ENCODE measurements around the gene BBS4. TPM values are rescaled to one million over a fixed set of nuclear protein-coding genes. Genes with fewer than 3 reads are reported as not detected.
A peak's percentile ranks its signal among the peaks of the same experiment; 100 is the strongest.

BBS4 gene
- total RNA-seq, 1 donor = 38.0 TPM

GRCh38 chr15:72764656-72765055 lies 78.6 kb downstream of the BBS4 start:
- Histone ChIP-seq H4K20me1 (ENCODE audit: insufficient read depth, low read length) (peaks cover 2% of the 10 kb centered on the region), H3K27ac (ENCODE audit: low read depth, low read length) (no peak overlapping the region), H3K36me3 (ENCODE audit: insufficient read depth, low read length) (peaks cover 48% of the 10 kb centered on the region), H3K4me1 (ENCODE audit: insufficient read depth, low read length) (no peaks in the 10 kb centered on the region), H3K4me2 (ENCODE audit: insufficient read depth, low read length) (no peak overlapping the region), H2AFZ (ENCODE audit: low read length) (no peak overlapping the region), H3K79me2 (ENCODE audit: insufficient read depth, low read length) (peaks cover 38% of the 10 kb centered on the region), H3K4me3 (ENCODE audit: insufficient read depth, low read length) (no peak overlapping the region), H3K9me3 (ENCODE audit: low read depth, low read length) (peaks cover 4% of the 10 kb centered on the region), H3K27me3 (ENCODE audit: insufficient read depth, low read length) (no peaks in the 10 kb centered on the region)
- TF ChIP-seq, protein P1, sequence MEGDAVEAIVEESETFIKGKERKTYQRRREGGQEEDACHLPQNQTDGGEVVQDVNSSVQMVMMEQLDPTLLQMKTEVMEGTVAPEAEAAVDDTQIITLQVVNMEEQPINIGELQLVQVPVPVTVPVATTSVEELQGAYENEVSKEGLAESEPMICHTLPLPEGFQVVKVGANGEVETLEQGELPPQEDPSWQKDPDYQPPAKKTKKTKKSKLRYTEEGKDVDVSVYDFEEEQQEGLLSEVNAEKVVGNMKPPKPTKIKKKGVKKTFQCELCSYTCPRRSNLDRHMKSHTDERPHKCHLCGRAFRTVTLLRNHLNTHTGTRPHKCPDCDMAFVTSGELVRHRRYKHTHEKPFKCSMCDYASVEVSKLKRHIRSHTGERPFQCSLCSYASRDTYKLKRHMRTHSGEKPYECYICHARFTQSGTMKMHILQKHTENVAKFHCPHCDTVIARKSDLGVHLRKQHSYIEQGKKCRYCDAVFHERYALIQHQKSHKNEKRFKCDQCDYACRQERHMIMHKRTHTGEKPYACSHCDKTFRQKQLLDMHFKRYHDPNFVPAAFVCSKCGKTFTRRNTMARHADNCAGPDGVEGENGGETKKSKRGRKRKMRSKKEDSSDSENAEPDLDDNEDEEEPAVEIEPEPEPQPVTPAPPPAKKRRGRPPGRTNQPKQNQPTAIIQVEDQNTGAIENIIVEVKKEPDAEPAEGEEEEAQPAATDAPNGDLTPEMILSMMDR (IDR thresholded peaks at IDR 0.05; ENCODE audit: extremely low read depth, low read depth, low read length) = no peak
- DNase-seq (ENCODE audit: insufficient read length, low spot score, missing footprints) = no peak

DNA sequence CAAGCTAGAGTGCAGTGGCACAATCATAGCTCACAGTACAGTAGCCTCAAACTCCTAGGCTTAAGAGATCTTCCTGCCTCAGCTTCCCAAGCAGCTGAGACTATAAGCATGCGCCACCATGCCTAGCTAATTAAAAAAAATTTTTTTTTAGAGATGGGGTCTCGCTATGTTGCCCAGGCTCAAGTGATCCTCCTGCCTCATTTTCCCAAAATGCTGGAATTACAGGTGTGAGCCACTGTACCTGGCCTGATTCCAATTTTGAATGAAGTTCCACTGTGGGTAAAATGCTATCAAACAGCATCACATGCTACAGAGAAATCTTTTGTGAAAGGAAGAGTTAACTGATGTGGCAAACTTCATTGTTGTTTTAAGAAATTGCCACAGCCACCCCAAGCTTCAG lies 80.0 kb downstream of the BBS4 start:
- Histone ChIP-seq H2AFZ (ENCODE audit: low read length) (no peak overlapping the region), H3K79me2 (ENCODE audit: insufficient read depth, low read length) (peaks cover 44% of the 10 kb centered on the region), H3K36me3 (ENCODE audit: insufficient read depth, low read length) (peaks cover 47% of the 10 kb centered on the region), H3K9me3 (ENCODE audit: low read depth, low read length) (peaks cover 4% of the 10 kb centered on the region), H3K4me2 (ENCODE audit: insufficient read depth, low read length) (no peak overlapping the region), H3K4me3 (ENCODE audit: insufficient read depth, low read length) (no peak overlapping the region), H3K4me1 (ENCODE audit: insufficient read depth, low read length) (peaks cover 5% of the 10 kb centered on the region), H3K27ac (ENCODE audit: low read depth, low read length) (no peak overlapping the region), H4K20me1 (ENCODE audit: insufficient read depth, low read length) (peaks cover 5% of the 10 kb centered on the region), H3K27me3 (ENCODE audit: insufficient read depth, low read length) (no peaks in the 10 kb centered on the region)
- TF ChIP-seq, protein P1 (IDR thresholded peaks at IDR 0.05; ENCODE audit: extremely low read depth, low read depth, low read length) = no peak
- DNase-seq (ENCODE audit: insufficient read length, low spot score, missing footprints) = no peak

DNA sequence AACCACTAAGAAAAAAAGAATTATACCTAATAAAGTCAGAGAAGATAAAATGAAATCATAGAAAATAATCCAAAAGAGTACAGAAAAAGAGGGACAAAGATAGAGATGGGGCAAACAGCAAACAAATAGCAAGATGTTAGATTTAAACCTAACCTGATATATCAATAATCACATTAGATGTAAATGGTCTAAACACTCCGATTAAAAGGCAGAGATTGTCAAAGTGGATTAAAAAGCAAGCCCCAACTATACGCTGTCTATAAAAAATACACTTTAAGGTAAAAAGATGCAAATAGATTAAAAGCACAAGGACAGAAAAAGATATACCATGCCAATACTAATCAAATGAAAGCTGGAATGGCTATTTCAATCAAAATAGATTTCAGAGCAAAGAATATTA lies 80.8 kb downstream of the BBS4 start:
- H3K27ac ChIP-seq (ENCODE audit: low read depth, low read length) = no peak overlapping the region
- peaks cover 6% of the 10 kb centered on the region for H3K4me1 ChIP-seq (ENCODE audit: insufficient read depth, low read length)
- DNase-seq (ENCODE audit: insufficient read length, low spot score, missing footprints) = no peak
- peaks cover 4% of the 10 kb centered on the region for H3K9me3 ChIP-seq (ENCODE audit: low read depth, low read length)
- peaks cover 44% of the 10 kb centered on the region for H3K79me2 ChIP-seq (ENCODE audit: insufficient read depth, low read length)
- H3K4me3 ChIP-seq (ENCODE audit: insufficient read depth, low read length) = no peak overlapping the region
- no peaks in the 10 kb centered on the region for H3K27me3 ChIP-seq (ENCODE audit: insufficient read depth, low read length)
- TF ChIP-seq, protein P1 (IDR thresholded peaks at IDR 0.05; ENCODE audit: extremely low read depth, low read depth, low read length) = no peak
- H3K36me3 ChIP-seq (ENCODE audit: insufficient read depth, low read length) = peaks cover 46% of the 10 kb centered on the region
- H3K4me2 ChIP-seq (ENCODE audit: insufficient read depth, low read length) = no peak overlapping the region
- no peak overlapping the region for H2AFZ ChIP-seq (ENCODE audit: low read length)
- peaks cover 5% of the 10 kb centered on the region for H4K20me1 ChIP-seq (ENCODE audit: insufficient read depth, low read length)

- Histone ChIP-seq H3K79me2 (ENCODE audit: insufficient read depth, low read length) (peaks cover 66% of the 10 kb centered on the region), H3K27ac (ENCODE audit: low read depth, low read length) (no peak overlapping the region), H4K20me1 (ENCODE audit: insufficient read depth, low read length) (peaks cover 9% of the 10 kb centered on the region), H3K4me1 (ENCODE audit: insufficient read depth, low read length) (peaks cover 6% of the 10 kb centered on the region), H3K4me2 (ENCODE audit: insufficient read depth, low read length) (no peak overlapping the region), H3K9me3 (ENCODE audit: low read depth, low read length) (peaks cover 4% of the 10 kb centered on the region), H3K27me3 (ENCODE audit: insufficient read depth, low read length) (no peaks in the 10 kb centered on the region), H2AFZ (ENCODE audit: low read length) (no peak overlapping the region), H3K4me3 (ENCODE audit: insufficient read depth, low read length) (no peak overlapping the region), H3K36me3 (ENCODE audit: insufficient read depth, low read length) (peaks cover 46% of the 10 kb centered on the region)
- TF ChIP-seq, protein P1 (IDR thresholded peaks at IDR 0.05; ENCODE audit: extremely low read depth, low read depth, low read length) = peak; percentile 27
- DNase-seq (ENCODE audit: insufficient read length, low spot score, missing footprints) = peak; percentile 17
These were observed 84.8 kb downstream of the BBS4 start for GRCh38 chr15:72770673-72771328.
